Neural cell (in vitro differentiated cells): ENCODE data around the gene PTPRG.

Experiments
- CTCF ChIP-seq: fragments of 450-650 bp; IDR thresholded peaks from 2 replicates; pipeline ENCODE4 v1.5.1; 2014; ENCODE audit warnings: antibody characterized with exemption, mild to moderate bottlenecking, moderate library complexity; ENCODE audit not compliant: poor library complexity, severe bottlenecking
- MXI1 ChIP-seq: fragments of 450-650 bp; conservative IDR thresholded peaks from 2 replicates; pipeline ENCODE4 v1.6.1; 2014; ENCODE audit warnings: antibody characterized with exemption, mild to moderate bottlenecking; ENCODE audit not compliant: poor library complexity, severe bottlenecking
- POLR2AphosphoS5 ChIP-seq: IDR thresholded peaks from 2 replicates; pipeline ENCODE4 v1.6.1; 2012
- RAD21 ChIP-seq: fragments of 450-650 bp; conservative IDR thresholded peaks from 2 replicates; pipeline ENCODE4 v1.6.1; 2014; ENCODE audit warnings: antibody characterized with exemption, mild to moderate bottlenecking, moderate library complexity

- no peak for TF ChIP-seq POLR2AphosphoS5
- TF ChIP-seq CTCF: no peak
- TF ChIP-seq RAD21: no peak
- no peak for TF ChIP-seq MXI1
Observed at GRCh38 chr3:61739640-61740039, 178.3 kb downstream of the PTPRG start.
